GM19452 (cell line): ENCODE measurements around the gene SMC2.

Experiments
- ATAC-seq: cut with Tn5 transposase; IDR thresholded peaks from one replicate; pipeline ENCODE4 v1.9.1; 2021; ENCODE audit not compliant: unreplicated experiment

The SMC2 gene

DNA sequence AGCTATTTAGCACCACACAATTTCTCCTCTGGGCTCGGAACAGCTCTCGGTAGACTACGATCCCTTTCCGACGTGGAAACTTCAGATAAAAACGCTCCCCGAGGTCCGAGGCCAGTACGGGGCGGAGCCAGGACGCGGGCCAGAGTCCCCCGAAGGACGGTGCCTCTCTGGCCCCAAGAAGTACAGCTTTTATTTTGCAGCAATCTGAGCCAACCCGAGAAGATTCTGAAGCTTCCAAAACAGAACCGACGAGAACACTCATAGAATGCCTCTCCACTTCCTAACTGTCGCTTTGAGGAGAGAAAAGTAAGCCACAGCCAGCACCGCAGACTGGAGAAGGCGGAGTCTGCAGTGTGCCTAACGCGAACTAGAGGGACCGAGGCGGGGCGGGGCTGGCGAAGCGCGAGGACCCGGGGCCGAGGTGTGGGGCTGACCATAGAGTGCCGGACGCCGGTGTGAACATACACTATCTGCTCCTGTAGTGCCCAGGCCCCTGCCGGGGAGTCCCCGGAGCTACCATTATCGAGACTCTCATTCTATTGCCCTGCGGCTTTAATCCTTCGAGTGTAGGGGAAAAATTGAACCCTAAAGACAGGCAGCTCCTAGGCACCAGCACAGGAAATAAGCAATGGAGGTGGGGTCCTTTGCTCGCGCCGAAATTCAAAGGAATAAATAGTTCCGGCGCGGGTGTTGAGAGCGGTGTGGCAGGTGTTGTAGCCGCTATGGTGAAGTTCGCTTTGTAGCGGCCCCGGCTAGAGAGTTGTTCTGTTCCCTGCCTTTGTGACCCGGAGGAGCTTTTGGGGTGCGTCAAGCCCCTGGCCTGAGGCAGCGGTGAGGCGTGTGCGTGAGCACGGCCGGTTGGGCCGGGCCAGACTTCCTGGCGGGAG, at the start of gene SMC2:
Gene SMC2, plus strand, starts transcription at position 663 of the 887 bp plus-strand sequence. CDS start 1,076 bp downstream, outside the sequence.
- ATAC-seq: peak; percentile 89

DNA sequence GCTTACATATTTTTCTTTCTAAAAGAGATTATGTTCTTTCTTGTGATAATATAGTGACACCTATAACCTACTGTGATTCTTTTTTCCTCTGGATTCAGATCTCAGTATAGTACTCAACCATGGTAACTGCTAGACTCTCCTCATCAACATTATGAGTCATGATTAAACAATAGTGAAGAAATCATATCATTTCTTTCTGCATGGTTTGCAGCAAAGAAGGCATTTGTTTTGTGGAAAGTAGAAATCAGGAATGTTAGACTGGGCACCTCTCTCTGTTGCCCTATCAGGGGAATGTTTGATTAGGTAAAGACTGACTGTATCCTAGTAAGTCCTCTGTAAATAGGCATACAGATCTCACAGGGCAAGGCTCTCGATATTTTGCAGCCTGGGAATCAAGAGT, 25.6 kb upstream of the SMC2 start:
- ATAC-seq: no peak

- ATAC-seq: no peak
These were observed 24.8 kb upstream of the SMC2 start for GRCh38 chr9:104069288-104069687.

DNA sequence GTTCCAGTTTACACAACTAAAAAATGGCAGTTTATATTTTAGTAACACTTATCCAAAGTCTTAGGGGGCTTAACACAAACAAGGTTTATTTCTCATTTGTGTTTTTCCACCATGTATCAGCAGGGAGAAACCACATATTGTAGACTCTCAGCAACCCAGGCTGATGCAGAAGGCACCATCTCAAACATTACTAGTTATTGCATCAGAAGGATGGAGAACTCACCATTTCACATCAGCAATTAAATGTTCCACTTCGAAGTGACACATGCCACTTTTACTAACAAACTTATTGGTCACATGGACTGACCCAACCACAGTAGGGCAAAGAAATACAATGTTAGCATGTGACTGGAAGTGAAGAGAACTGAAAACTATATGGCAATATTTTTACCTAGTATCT, 22.5 kb upstream of the SMC2 start:
- ATAC-seq: no peak

- no peak for ATAC-seq
These were observed 20.9 kb upstream of the SMC2 start for GRCh38 chr9:104073098-104073769.

- ATAC-seq: no peak
These were observed 20.4 kb upstream of the SMC2 start for GRCh38 chr9:104073770-104074133.

GRCh38 chr9:104074876-104075275, 19.2 kb upstream of the SMC2 start:
- ATAC-seq: no peak

DNA sequence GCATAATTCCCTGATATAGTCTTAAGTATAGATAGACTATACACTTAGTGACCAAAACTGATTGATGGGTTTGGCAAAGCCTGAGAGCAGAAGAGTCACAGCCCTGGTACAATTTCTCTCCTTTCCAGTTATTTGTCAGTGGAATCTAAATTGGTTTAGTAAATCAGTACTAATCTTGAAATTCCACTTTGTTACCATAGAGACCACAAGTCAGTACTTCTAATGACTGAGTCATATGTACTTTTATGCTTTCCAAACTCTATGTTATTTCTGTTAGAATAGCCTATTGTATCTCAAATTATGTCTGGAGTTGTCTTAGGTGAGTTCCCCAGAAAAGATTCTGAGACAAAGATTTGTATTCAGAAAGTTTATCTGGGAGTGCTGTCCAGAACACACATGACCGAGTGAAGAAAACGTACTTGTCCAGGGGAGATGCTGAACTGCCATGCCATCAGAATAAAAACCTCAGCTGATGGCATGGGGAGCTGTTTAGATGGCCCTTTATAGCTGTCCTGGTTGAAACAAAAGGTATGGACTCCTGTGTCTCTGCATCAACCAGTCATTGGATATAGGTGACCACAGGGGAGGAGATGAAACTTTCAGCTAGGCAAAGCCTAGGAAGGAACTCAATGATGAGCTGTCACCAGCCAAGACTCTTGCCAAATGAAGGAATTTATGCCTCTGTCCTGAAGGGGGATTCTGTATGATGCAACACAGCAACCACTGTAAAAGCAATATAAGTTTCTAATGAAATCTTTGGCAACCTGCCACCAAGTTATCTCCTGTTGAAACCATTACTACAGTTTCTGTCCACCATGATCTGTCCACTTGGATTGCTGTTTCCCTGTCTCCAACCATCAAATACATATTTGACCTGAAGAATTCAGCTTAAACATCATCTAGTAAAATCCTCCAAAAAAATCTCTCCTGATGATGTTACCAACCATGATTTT, 18.0 kb upstream of the SMC2 start:
- ATAC-seq: no peak

- ATAC-seq: no peak
These were observed 15.5 kb upstream of the SMC2 start for GRCh38 chr9:104078596-104078995.

GRCh38 chr9:104080983-104081382, 13.1 kb upstream of the SMC2 start:
- no peak for ATAC-seq

DNA sequence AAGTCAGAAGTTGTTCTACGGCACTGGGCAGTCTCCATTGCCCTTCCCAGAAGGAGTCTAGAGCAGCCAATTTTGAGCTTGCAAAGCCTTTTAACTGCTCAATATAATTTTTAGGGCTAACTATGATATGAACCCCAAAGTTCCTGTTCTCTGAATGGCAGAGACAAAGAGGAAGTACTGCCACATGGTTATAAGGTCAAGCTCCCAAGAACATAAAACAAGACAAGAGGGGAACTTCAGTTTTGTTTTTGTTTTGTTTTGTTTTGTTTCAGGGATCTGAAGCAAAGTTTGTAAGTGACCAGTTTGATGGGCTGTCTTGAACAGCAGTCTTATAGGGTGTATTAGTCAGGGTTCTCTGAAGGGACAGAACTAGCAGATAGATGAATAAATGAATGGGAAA, 11.9 kb upstream of the SMC2 start:
- ATAC-seq: no peak

- ATAC-seq: no peak
These were observed 8.6 kb upstream of the SMC2 start for GRCh38 chr9:104085525-104085924.

DNA sequence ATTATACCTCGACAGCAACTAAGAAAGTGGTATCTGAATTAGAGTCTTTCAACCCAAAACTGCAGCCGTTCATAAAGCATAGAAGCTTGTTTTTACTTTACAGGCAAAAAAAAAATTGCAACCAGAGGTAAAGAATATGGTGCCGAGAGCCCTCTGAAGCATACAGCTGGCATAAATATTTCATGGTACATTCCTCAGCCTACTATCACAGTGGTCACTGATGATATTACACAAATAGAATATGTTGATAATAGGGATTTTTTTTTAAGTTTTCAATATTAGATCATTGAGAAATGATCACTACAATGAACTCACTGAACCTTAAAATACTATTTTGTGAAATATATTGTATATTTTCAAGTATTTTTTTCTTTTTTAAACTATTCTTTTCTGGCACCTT, 6.2 kb upstream of the SMC2 start:
- ATAC-seq: no peak

- ATAC-seq: no peak
These were observed 5.7 kb upstream of the SMC2 start for GRCh38 chr9:104088416-104088815.

- no peak for ATAC-seq
These were observed 3.5 kb upstream of the SMC2 start for GRCh38 chr9:104090578-104090977.

- no peak for ATAC-seq
These were observed 3.0 kb upstream of the SMC2 start for GRCh38 chr9:104091116-104091515.

GRCh38 chr9:104091708-104092107, 2.4 kb upstream of the SMC2 start:
- ATAC-seq: no peak

GRCh38 chr9:104092192-104092591, 1.9 kb upstream of the SMC2 start:
- ATAC-seq: no peak

GRCh38 chr9:104092875-104093600, 1.1 kb upstream of the SMC2 start:
- ATAC-seq: no peak

GRCh38 chr9:104094534-104095015, 466 bp downstream of the SMC2 start:
- peak; percentile 7 for ATAC-seq
